Activated naive CD4-positive, alpha-beta T cell treated with anti-CD3 and anti-CD28 coated beads for 36 hours (primary cell): ENCODE data around the gene NHERF2. TPM values are rescaled to one million over a fixed set of nuclear protein-coding genes. Genes with fewer than 3 reads are reported as not detected.
"Not testable (repeated sequence)": the region's sequence is repeated elsewhere in the genome, so short reads cannot be mapped to it uniquely, and the experiment has no call there.

Experiments
- CTCF ChIA-PET: fragments of 350-600 bp; sonication (Branson Sonifier 250); formaldehyde crosslinking; loops from one replicate; lab custom pipeline; 2021; ENCODE audit warnings: antibody characterized with exemption; lab: Charles Lee
- DNase-seq: peaks from one replicate; pipeline ENCODE4 v3.0.0-alpha.2; 2020
- H3K27ac Mint-ChIP-seq: one replicate; pipeline ENCODE4 v1.8.0; 2021; ENCODE audit warnings: mild to moderate bottlenecking, mixed read lengths
- H3K27me3 Mint-ChIP-seq: one replicate; pipeline ENCODE4 v1.8.0; 2021; ENCODE audit warnings: low read depth, mixed read lengths
- H3K36me3 Mint-ChIP-seq: one replicate; pipeline ENCODE4 v1.8.0; 2021; ENCODE audit warnings: low read depth, mixed read lengths
- H3K4me1 Mint-ChIP-seq: one replicate; pipeline ENCODE4 v1.8.0; 2021; ENCODE audit warnings: low read depth, mixed read lengths
- H3K4me3 Mint-ChIP-seq: one replicate; pipeline ENCODE4 v1.8.0; 2021; ENCODE audit warnings: mild to moderate bottlenecking, moderate library complexity, mixed read lengths
- H3K9me3 Mint-ChIP-seq: one replicate; pipeline ENCODE4 v1.8.0; 2021; ENCODE audit warnings: mixed read lengths
- intact Hi-C: fragments of 100-400 bp; cut with micrococcal nuclease; formaldehyde crosslinking; loops from one replicate; pipeline ENCODE4 v1.15.1; 2023
- total RNA-seq, 2 experiments: library from RNA; stranded (reverse); gene quantifications; one replicate each; pipeline ENCODE4 v1.2.3, GENCODE V29; 2021

Gene NHERF2
- total RNA-seq, 2 experiments from 2014 or later: 1.5 to 2.1 TPM

DNA sequence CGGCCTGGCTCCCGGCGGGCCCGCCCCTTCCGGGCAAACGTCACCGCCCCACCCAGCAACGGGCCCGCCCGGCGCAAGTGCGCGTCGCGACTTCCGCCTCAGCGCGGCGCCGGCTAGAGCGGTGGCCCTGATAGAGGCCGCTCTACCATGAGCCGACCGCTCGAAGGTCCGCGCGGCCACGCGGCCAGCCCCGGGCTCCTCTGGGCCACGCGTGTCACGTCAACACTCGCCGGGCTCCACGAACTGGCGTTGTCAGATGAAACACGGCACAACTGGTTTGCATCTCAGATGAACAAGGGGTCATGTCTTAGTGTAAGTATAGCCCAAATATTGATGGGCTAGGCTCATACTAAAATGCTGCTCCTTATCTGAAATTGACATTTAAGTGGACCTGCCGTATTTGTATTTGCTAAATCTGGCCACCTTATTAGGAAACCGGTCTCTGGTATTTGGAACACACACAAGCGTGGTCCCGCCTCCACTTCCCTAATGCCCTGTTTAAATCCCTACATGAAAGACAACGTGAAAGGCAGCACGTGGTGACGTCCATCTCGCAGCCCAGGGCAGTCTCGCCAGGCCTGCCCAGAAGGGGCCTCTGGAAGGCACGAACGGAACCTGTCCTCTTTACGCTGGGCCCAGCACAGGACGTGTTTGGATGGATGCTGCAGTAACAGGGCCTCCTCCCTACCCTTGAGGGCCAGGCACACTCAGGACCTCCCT is 16.8 kb upstream of the NHERF2 start, which contains the start of gene ZNF598:
Gene ZNF598, minus strand, starts transcription at position 31 of the 720 bp plus-strand sequence.
- Mint-ChIP-seq H3K27ac (peak within 1 kb of the TSS; percentile 89), H3K9me3 (no peaks in the 10 kb centered on the region), H3K4me1 (peaks cover 39% of the 10 kb centered on the region), H3K36me3 (peaks cover 30% of the 10 kb centered on the region), H3K27me3 (no peaks in the 10 kb centered on the region), H3K4me3 (peak within 1 kb of the TSS; percentile 88)
- DNase-seq: peak; percentile 77
- intact Hi-C loops: loop anchor here (1.0 to 5.0 kb wide), 3 partner anchors 18 to 153 kb away; partner anchors contain the start of gene RPS2
- CTCF ChIA-PET: no interaction called here

GRCh38 chr16:2011726-2012125 is 15.0 kb upstream of the NHERF2 start:
- H3K27ac Mint-ChIP-seq, H3K9me3 Mint-ChIP-seq, intact Hi-C loops, DNase-seq, H3K27me3 Mint-ChIP-seq: not testable (repeated sequence)
- Mint-ChIP-seq H3K4me3 (peak overlapping the region; percentile 24), H3K4me1 (peaks cover 23% of the 10 kb centered on the region), H3K36me3 (peaks cover 25% of the 10 kb centered on the region)
- CTCF ChIA-PET: interaction anchor here (0.7 to 2.1 kb wide), 5 partner anchors 8 to 29 kb away, joined by 3 to 8 read pairs (median 4); no protein-coding TSS in a partner anchor

GRCh38 chr16:2013527-2013926 is 13.2 kb upstream of the NHERF2 start:
- Mint-ChIP-seq H3K9me3 (no peaks in the 10 kb centered on the region), H3K27me3 (peaks cover 2% of the 10 kb centered on the region), H3K4me3 (no peak overlapping the region), H3K27ac (no peak overlapping the region), H3K36me3 (peaks cover 8% of the 10 kb centered on the region), H3K4me1 (peaks cover 8% of the 10 kb centered on the region)
- intact Hi-C loops: no loop called here
- DNase-seq: no peak
- CTCF ChIA-PET: interaction anchor here (0.6 to 1.7 kb wide), 4 partner anchors 9 to 127 kb away, joined by 3 to 5 read pairs (median 4); no protein-coding TSS in a partner anchor

GRCh38 chr16:2015117-2015946 is 11.4 kb upstream of the NHERF2 start:
- CTCF ChIA-PET: interaction anchor here (0.8 kb wide), 1 partner anchor 125 kb away, joined by 3 read pairs; no protein-coding TSS in a partner anchor
- intact Hi-C loops: no loop called here
- Mint-ChIP-seq H3K36me3 (peaks cover under 1% of the 10 kb centered on the region), H3K4me1 (peaks cover 3% of the 10 kb centered on the region), H3K9me3 (no peaks in the 10 kb centered on the region), H3K27me3 (peaks cover 6% of the 10 kb centered on the region), H3K4me3 (no peak overlapping the region), H3K27ac (no peak overlapping the region)
- no peak for DNase-seq

- Mint-ChIP-seq H3K9me3 (no peaks in the 10 kb centered on the region), H3K4me1 (peaks cover 2% of the 10 kb centered on the region), H3K27me3 (peaks cover 10% of the 10 kb centered on the region), H3K36me3 (no peaks in the 10 kb centered on the region), H3K4me3 (no peak overlapping the region), H3K27ac (no peak overlapping the region)
- CTCF ChIA-PET: interaction anchor here (0.7 to 3.1 kb wide), 3 partner anchors 12 to 132 kb away, joined by 3 to 16 read pairs (median 4); no protein-coding TSS in a partner anchor
- intact Hi-C loops: no loop called here
- DNase-seq: no peak
These were observed 10.8 kb upstream of the NHERF2 start for GRCh38 chr16:2015947-2016208.

DNA sequence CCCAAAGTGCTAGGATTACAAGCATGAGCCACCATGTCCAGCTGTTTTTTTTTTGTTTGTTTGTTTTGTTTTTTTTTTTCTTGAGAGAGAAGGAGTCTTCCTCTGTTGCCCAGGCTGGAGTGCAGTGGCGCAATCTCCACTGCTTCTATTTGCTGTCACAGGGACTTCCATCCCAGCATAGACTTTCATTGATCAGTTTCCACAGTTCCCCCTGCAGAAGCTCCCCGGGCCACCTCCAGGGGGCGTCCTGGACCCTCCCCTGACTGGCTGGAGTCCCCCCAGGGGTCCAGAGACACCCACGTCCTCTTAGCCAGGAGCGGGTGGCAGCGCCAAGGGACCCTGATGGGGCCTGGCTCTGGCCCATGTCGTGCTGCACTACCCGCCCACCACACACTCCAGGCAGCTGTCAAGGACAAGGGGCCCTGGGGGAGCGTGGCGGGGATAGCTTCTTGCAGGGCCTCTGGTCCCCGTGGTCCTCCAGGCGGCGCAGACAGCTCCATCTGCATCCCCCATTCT is 10.2 kb upstream of the NHERF2 start:
- Mint-ChIP-seq H3K27ac (no peak overlapping the region), H3K9me3 (no peaks in the 10 kb centered on the region), H3K27me3 (peaks cover 13% of the 10 kb centered on the region), H3K36me3 (no peaks in the 10 kb centered on the region), H3K4me3 (no peak overlapping the region), H3K4me1 (peaks cover 2% of the 10 kb centered on the region)
- DNase-seq: no peak
- intact Hi-C loops: no loop called here
- CTCF ChIA-PET: interaction anchor here (0.7 to 3.1 kb wide), 4 partner anchors 9 to 131 kb away, joined by 3 to 16 read pairs (median 4); no protein-coding TSS in a partner anchor

GRCh38 chr16:2019518-2019920 is 7.2 kb upstream of the NHERF2 start, which contains the start of gene NPW:
Gene NPW (plus strand): TSS chr16:2019785.
- CTCF ChIA-PET: interaction anchor here (1.5 to 2.0 kb wide), 2 partner anchors 8 to 121 kb away, joined by 6 to 10 read pairs; no protein-coding TSS in a partner anchor

DNA sequence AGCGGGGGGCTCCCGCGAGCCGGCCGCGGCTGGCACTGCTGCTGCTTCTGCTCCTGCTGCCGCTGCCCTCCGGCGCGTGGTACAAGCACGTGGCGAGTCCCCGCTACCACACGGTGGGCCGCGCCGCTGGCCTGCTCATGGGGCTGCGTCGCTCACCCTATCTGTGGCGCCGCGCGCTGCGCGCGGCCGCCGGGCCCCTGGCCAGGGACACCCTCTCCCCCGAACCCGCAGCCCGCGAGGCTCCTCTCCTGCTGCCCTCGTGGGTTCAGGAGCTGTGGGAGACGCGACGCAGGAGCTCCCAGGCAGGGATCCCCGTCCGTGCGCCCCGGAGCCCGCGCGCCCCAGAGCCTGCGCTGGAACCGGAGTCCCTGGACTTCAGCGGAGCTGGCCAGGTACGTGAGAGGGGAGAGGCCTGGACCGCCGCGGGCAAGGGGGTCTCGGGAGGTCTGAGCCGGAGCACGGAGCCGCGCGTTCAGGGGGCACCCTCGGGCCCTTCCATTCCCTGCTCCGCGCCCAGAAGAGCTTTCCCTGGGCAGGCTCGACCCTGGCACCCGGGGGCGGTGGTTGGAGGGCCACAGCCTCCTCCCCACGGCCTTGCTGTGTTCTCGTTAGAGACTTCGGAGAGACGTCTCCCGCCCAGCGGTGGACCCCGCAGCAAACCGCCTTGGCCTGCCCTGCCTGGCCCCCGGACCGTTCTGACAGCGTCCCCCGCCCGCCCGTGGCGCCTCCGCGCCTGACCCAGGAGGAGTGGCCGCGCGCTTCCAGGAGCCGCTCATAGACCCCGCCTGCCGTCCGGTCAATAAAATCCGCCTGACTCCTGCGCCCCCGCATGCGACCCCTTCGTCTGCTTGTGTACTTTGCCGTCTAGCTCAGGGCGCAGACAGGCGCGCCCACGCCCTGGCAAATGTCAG is 6.5 kb upstream of the NHERF2 start:
- Mint-ChIP-seq H3K27ac (no peak overlapping the region), H3K4me3 (no peak overlapping the region), H3K27me3 (peaks cover 26% of the 10 kb centered on the region), H3K4me1 (peaks cover 12% of the 10 kb centered on the region), H3K9me3 (no peaks in the 10 kb centered on the region), H3K36me3 (no peaks in the 10 kb centered on the region)
- no peak for DNase-seq
- intact Hi-C loops: no loop called here
- CTCF ChIA-PET: interaction anchor here (0.7 to 2.0 kb wide), 3 partner anchors 9 to 174 kb away, joined by 3 to 10 read pairs (median 6); no protein-coding TSS in a partner anchor

More at GRCh38 chr16:2019518-2019920, 7.2 kb upstream of the NHERF2 start, which contains the start of gene NPW:
- intact Hi-C loops: no loop called here
- no peak within 1 kb of the TSS for H3K4me3 Mint-ChIP-seq
- no peak for DNase-seq
- H3K4me1 Mint-ChIP-seq: peaks cover 12% of the 10 kb centered on the region
- H3K27me3 Mint-ChIP-seq: peaks cover 26% of the 10 kb centered on the region
- H3K36me3 Mint-ChIP-seq: no peaks in the 10 kb centered on the region
- H3K27ac Mint-ChIP-seq: no peak within 1 kb of the TSS
- no peaks in the 10 kb centered on the region for H3K9me3 Mint-ChIP-seq

DNA sequence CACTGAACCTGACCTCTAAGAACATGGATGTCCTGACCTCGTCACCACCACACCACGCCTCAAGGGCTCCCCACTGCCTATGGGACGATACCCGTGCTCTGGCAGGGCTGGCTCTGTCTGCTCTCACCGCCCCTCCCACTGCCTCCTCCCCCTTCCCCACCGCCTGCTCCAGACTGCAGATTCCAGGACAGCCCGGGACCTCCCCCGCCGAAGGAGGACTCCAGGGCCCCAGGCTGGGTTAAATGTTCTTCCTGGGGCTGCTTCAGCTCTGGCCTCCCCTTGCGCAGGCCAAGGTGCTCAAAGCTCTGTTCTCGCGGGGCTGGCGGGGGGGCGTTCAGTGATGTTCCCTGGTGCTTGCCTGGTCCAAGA is 4.0 kb upstream of the NHERF2 start:
- CTCF ChIA-PET: interaction anchor here (0.6 to 4.3 kb wide), 11 partner anchors 9 to 230 kb away, joined by 3 to 52 read pairs (median 3); partner anchors contain the start of gene TRAF7
- intact Hi-C loops: loop anchor here (1.0 to 2.0 kb wide), 3 partner anchors 118 to 228 kb away; partner anchors contain the start of genes ECI1 and TRAF7
- Mint-ChIP-seq H3K4me1 (peaks cover 22% of the 10 kb centered on the region), H3K36me3 (no peaks in the 10 kb centered on the region), H3K27me3 (peaks cover 30% of the 10 kb centered on the region), H3K4me3 (peak overlapping the region; percentile 49), H3K9me3 (no peaks in the 10 kb centered on the region), H3K27ac (no peak overlapping the region)
- DNase-seq: no peak

- DNase-seq: peak; percentile 97
- Mint-ChIP-seq H3K4me3 (peak overlapping the region; percentile 49), H3K27me3 (peaks cover 29% of the 10 kb centered on the region), H3K9me3 (no peaks in the 10 kb centered on the region), H3K27ac (no peak overlapping the region), H3K4me1 (peaks cover 22% of the 10 kb centered on the region), H3K36me3 (no peaks in the 10 kb centered on the region)
- CTCF ChIA-PET: interaction anchor here (0.6 to 4.3 kb wide), 11 partner anchors 10 to 229 kb away, joined by 3 to 52 read pairs (median 3); partner anchors contain the start of gene TRAF7
- intact Hi-C loops: loop anchor here (1.0 to 2.0 kb wide), 3 partner anchors 117 to 227 kb away; partner anchors contain the start of genes ECI1 and TRAF7
These were observed 3.3 kb upstream of the NHERF2 start for GRCh38 chr16:2023092-2024031.
